AG04449 (cell line): Measurements from ENCODE around the gene ARL10.

Experiments used
- CTCF ChIA-PET: fragments of 350-600 bp; formaldehyde crosslinking; extraction: SDS; loops from one replicate; lab custom pipeline; 2021; ENCODE audit warnings: antibody characterized with exemption; lab: Yijun Ruan, JAX
- POLR2A ChIA-PET: fragments of 400-600, 350-600 bp; formaldehyde crosslinking; extraction: SDS; loops from one replicate; lab custom pipeline; 2020; ENCODE audit warnings: antibody characterized with exemption, inconsistent platforms; lab: Yijun Ruan, JAX
- DNase-seq: peaks from one replicate; pipeline ENCODE4 v3.0.0-alpha.2; 2010; ENCODE audit warnings: low read depth, low spot score
- H3K4me3 ChIP-seq: 2 replicates; pipeline ENCODE4 v1.5.1; 2011; ENCODE audit warnings: low read depth, mild to moderate bottlenecking, control low read depth, low read length
- TF ChIP-seq, protein P1 (sequence below): IDR thresholded peaks from one replicate; pipeline ENCODE4 v1.5.1; 2011; ENCODE audit warnings: mild to moderate bottlenecking, moderate library complexity, low read length, control low read depth, inconsistent platforms; ENCODE audit not compliant: insufficient read depth; ENCODE audit errors: missing control alignments

Gene ARL10

DNA sequence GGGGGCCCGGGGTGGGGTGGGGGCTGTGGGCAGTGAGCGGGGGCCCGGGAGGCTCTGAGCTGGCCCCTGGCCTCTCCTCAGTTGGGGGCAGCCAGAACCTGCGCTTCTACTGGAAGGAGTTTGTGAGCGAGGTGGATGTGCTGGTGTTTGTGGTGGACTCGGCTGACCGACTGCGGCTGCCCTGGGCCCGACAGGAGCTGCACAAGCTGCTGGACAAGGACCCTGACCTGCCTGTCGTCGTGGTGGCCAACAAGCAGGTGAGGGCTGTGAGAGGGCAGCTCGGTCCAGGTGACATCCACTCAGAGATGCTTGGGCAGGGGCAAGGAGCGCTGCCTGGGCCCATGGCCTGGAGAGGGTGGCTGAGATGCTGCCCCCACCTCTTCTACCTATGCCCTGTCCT, 3.4 kb downstream of the ARL10 start:
- no peak overlapping the region for H3K4me3 ChIP-seq
- TF ChIP-seq, protein P1, sequence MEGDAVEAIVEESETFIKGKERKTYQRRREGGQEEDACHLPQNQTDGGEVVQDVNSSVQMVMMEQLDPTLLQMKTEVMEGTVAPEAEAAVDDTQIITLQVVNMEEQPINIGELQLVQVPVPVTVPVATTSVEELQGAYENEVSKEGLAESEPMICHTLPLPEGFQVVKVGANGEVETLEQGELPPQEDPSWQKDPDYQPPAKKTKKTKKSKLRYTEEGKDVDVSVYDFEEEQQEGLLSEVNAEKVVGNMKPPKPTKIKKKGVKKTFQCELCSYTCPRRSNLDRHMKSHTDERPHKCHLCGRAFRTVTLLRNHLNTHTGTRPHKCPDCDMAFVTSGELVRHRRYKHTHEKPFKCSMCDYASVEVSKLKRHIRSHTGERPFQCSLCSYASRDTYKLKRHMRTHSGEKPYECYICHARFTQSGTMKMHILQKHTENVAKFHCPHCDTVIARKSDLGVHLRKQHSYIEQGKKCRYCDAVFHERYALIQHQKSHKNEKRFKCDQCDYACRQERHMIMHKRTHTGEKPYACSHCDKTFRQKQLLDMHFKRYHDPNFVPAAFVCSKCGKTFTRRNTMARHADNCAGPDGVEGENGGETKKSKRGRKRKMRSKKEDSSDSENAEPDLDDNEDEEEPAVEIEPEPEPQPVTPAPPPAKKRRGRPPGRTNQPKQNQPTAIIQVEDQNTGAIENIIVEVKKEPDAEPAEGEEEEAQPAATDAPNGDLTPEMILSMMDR = no peak
- DNase-seq = no peak
- ChIA-PET CTCF (interaction anchor here (1.2 to 1.5 kb wide), 2 partner anchors 19 to 80 kb away, joined by 3 to 4 read pairs; partner anchors contain the start of genes FAF2 and NOP16), POLR2A (interaction anchor here (0.7 kb wide), 1 partner anchor 20 kb away, joined by 4 read pairs; the partner anchor contains the start of genes HIGD2A and NOP16)

DNA sequence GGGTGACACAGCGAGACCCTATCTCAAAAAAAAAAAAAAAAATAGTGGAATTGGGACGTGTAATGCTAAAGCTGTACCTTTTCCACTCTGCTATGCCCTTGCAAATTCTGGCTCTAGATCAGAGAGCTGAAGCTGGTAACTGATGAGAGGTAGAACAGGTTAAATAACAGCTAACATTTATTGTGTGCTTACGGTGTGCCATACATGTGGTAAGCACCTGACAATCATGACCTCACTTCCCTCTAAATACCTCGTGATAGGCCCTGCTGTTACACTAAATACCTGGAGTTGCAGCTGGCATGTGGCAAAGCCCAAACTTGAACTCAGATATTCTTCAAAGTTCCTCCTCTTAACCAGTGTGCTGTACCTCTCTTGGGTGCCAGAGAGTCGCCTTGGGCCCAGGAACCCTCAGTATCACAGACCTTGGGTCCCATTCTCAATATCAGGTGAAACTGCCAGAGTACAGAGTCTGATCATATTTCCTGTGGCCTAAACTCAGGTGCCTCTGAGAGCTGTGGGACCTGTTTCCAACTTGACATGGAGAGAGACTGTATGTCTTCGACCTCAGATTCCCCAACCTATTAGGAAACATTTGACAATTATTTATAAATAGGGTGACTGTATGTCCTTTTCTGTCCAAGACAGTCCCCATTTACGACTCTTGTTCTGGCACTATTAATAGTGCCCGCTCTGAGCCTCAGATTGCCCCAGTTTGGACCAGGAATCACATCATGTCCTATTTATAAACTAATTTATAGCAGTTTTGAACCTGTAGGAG, 4.8 kb downstream of the ARL10 start:
- no peak overlapping the region for H3K4me3 ChIP-seq
- DNase-seq = no peak
- CTCF ChIA-PET = no interaction called here
- POLR2A ChIA-PET = no interaction called here
- TF ChIP-seq, protein P1 = no peak

DNA sequence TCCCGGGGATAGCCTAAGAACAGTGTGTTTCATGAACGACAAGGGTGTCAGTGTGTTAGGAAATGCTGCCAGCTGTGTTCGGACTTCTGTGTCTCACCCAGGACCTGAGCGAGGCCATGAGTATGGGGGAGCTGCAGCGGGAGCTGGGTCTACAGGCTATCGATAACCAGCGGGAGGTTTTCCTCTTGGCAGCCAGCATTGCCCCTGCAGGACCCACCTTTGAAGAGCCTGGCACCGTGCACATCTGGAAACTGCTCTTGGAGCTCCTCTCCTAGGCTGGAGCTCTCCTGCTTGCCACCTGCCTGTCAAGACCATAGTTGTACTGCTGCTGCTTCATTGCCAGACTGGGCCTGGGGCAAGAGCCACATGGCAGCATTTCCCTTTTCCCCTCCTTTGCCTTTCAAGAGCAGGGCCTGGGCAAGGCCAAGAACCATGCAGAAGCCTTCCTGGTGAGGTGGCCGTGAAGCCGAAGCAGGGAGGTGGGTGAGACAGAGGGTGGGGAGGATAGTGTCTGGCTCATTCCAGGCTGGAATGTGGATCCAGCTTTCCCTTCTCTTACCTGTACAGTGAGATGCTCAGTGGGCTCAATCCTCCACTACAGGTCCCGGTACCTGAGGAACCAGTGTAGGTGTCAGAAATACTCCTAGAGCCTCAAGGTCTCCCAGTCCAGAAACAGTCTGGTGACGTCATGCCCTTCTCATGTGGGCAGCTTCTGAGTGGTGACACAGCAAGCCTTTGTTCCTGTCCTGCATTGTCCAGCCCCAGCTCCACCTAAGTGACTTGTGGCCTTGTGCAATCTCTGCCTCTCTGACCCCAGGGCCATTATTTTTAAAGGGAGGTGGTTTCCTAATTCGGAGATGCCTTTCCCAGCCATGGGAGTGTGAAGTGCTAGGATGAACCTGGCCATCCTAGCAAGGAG, 6.6 kb downstream of the ARL10 start:
- CTCF ChIA-PET = no interaction called here
- TF ChIP-seq, protein P1 = no peak
- POLR2A ChIA-PET = no interaction called here
- DNase-seq = no peak
- no peak overlapping the region for H3K4me3 ChIP-seq

DNA sequence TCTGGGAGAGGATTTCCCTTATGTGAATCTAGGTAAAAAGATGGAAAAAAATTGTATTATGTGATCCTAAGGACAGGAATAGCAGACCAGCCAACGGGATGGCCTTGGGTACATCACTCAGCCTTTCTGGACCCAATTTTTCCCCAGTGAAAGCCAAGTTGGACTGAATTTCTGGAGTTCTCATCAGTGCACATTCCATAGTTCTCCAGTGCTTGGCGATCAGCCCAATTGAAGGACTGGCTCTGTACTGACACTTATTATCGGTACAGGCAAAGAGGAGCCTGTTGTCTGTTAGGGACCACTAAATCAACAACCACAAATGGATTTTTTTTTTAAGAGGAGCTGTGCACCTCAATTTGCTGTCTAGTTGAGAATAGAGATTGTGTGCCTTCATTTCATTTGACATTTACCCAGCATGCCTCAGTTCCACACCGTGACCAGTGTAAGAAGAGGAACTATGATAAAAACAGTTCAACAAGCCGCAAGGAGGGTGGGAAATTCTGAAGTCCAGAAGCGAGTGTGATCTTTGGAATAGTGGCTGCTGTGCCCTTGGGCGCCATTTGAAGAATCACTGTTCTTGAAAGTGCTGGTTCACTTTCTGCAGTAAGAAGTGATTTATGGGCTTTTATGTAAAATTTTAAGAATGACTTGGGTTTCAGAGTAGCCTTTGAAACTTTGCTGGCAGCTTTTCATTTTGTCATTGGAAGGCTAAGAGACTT, 8.0 kb downstream of the ARL10 start:
- CTCF ChIA-PET = no interaction called here
- POLR2A ChIA-PET = no interaction called here

DNA sequence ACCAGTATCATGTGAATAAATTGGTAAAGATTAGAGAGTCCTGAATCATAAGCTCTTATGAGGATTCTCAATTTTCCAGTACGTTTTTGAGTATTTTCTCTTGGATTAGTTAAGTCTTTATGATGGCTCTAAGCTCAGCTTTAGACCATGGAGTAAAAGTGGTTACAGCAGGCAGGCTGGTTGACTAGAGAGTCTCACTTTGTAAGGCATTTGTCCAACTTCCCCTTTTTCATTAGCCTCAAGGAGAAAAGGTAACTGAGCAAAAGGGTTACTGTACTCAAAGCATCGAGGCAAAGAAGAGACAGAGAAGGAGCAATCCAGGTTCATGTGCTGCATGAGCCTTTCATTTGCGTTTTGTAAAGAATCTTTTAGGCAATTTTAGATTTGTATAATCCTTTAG, 14.6 kb downstream of the ARL10 start:
- H3K4me3 ChIP-seq = no peak overlapping the region
- DNase-seq = no peak
- CTCF ChIA-PET = interaction anchor here (1.0 kb wide), 1 partner anchor 11 kb away, joined by 3 read pairs; no protein-coding TSS in a partner anchor
- POLR2A ChIA-PET = no interaction called here
- TF ChIP-seq, protein P1 = no peak

More for the DNA sequence above, 8.0 kb downstream of the ARL10 start:
- DNase-seq = no peak
- TF ChIP-seq, protein P1 = no peak
- no peak overlapping the region for H3K4me3 ChIP-seq
